ENCODE results near the gene RARA.

RARA gene

DNA sequence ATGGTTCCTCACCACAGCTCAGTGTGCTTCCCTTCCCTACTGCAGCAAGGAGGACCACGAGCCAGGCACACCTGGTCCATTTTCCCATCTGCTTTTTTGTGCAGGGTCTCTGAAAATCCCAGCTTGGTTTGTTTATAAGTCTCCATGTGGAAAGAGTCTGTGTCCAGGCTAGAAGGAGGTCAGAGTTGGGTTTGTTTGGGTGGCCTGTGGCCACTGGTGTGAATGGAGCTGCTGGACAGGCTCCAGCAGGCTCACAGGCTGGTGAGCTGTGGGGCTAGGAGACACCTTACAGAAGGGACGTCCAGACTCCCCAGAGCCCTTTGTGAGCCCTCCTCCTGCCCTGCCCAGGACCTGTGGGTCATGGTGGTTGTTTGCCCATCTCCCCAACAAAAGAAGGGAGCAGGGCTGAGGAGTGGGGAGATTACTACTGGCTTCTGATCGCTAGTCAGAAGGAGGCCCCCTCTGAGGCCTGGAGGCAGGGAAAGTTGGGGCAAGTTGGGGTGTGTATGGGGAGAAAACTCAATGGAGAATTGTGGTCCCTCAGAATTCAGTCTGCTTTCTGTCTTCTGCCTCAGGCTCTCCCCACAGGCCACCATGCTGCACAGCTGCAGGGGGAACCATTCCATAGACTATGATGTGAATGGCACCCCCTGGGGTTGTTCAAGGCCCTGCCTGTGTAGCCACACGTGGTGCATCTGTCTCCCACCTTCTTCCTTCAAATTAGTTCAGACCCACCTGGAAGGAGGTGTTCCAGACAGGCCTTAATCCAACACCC, 4.1 kb downstream of the RARA start:
- no peak for DNase-seq
- in situ Hi-C loops (cut with HindIII; ENCODE audit: low pct_ligation_motif_present, low pct_unique_long_range_greater_than_20kb, low sequenced_read_pairs) = loop anchor here (25.0 kb wide), 1 partner anchor 224 kb away; no protein-coding TSS in a partner anchor

DNA sequence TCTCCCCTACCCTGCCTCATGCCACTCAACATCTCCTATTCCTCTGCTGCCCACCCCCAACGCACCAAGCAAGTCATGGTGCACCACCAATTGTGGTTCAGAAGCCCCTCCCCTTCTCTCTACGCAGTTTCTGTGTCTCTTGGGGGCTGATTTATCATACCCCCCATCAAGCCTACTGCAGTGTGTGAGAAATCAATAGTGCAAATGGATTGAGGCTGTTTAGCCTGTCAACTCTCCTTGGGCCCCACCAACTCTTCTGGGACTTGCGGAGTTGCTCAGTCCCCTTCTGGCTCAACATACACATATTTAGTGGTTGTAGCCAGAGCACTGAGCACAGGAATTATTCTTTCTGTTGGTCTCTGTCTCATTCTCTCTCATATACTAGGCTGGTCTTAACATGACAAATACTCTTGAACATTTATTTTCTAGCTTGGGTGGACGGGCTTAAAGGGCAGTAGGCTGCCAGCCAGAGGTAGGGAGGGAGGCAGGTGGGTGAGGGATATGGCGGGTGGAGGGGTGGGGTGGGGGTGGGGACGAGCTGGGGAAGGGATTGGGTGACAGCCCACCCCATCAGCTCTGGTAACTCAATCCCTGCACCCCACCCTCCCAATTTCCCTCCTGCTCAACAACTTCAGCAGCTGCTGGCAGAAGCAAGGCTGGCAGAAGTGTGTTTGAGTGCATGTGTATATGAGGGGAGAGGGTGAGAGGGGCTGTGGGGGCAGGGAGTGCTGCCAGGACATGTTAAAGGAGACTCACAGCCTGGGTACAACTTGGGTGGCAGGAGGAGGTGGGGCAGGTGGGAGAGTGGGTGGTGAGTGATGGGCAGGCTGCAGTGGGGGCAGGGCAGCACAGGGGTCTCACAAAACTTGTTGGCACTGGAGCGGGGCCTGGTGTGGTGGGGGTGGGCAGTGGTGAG, 4.9 kb downstream of the RARA start:
- DNase-seq = peak; percentile 47
- in situ Hi-C loops (cut with HindIII; ENCODE audit: low pct_ligation_motif_present, low pct_unique_long_range_greater_than_20kb, low sequenced_read_pairs) = loop anchor here (25.0 kb wide), 1 partner anchor 223 kb away; no protein-coding TSS in a partner anchor

- peak; percentile 98 for DNase-seq
- in situ Hi-C loops (cut with HindIII; ENCODE audit: low pct_ligation_motif_present, low pct_unique_long_range_greater_than_20kb, low sequenced_read_pairs) = loop anchor here (25.0 kb wide), 1 partner anchor 223 kb away; no protein-coding TSS in a partner anchor
Observed at GRCh38 chr17:40314584-40314956, 5.6 kb downstream of the RARA start.

- DNase-seq = no peak
- in situ Hi-C loops (cut with HindIII; ENCODE audit: low pct_ligation_motif_present, low pct_unique_long_range_greater_than_20kb, low sequenced_read_pairs) = loop anchor here (25.0 kb wide), 1 partner anchor 222 kb away; no protein-coding TSS in a partner anchor
Observed at GRCh38 chr17:40315206-40315605, 6.2 kb downstream of the RARA start.

GRCh38 chr17:40315678-40316570, 6.9 kb downstream of the RARA start:
- no peak for DNase-seq
- in situ Hi-C loops (cut with HindIII; ENCODE audit: low pct_ligation_motif_present, low pct_unique_long_range_greater_than_20kb, low sequenced_read_pairs) = loop anchor here (25.0 kb wide), 1 partner anchor 221 kb away; no protein-coding TSS in a partner anchor

- in situ Hi-C loops (cut with HindIII; ENCODE audit: low pct_ligation_motif_present, low pct_unique_long_range_greater_than_20kb, low sequenced_read_pairs) = loop anchor here (25.0 kb wide), 1 partner anchor 221 kb away; no protein-coding TSS in a partner anchor
- peak; percentile 79 for DNase-seq
Observed at GRCh38 chr17:40316571-40317344, 7.8 kb downstream of the RARA start.

GRCh38 chr17:40317345-40317873, 8.4 kb downstream of the RARA start:
- peak; percentile 87 for DNase-seq
- in situ Hi-C loops (cut with HindIII; ENCODE audit: low pct_ligation_motif_present, low pct_unique_long_range_greater_than_20kb, low sequenced_read_pairs) = loop anchor here (25.0 kb wide), 1 partner anchor 220 kb away; no protein-coding TSS in a partner anchor

DNA sequence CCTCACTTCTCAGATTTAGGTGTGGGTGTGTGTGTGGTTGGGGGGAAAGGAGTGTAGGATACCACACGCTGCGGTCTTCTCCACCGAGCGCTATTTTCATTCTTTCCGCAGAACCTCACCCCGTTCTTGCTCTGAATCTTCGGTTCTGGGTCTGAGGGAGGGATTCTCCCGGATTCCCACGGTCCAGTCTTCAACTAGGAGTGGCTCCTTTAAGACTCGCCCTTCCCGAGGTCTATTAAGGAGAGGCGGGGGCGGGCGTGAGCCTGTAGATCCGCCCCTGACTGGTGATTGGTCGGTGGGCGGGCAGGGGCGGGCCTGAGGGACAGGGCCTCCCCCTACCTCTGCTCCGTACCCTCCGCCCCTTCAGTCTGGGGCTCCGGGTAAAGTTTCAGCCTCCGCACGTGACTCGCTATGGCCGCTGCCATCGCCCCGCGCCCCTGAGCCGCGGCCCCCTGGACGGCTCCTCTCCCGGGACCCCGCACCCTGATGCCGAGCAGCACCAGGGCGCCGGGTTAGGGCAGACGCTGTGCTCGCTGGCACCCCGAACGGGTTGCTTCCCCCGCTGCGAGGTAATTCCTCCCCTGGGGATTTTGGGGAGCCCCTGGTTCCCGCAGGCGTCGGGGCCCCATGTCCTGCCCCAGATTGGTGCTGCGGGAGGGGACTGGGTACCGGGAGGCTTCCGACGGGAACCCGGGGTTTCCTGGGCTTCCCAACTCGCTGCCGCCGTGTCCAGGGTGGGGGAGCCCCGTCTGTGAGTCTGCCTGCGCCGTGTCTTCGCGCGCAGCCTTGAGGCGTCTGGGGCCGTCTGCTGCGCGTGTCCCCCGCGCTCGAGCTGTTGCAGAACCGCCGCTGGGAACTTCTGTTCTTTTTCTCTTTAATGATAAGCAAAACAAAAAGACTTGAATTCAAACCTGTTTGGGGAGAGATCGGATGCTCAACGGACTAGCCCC, 9.2 kb downstream of the RARA start:
- in situ Hi-C loops (cut with HindIII; ENCODE audit: low pct_ligation_motif_present, low pct_unique_long_range_greater_than_20kb, low sequenced_read_pairs) = loop anchor here (25.0 kb wide), 1 partner anchor 219 kb away; no protein-coding TSS in a partner anchor
- DNase-seq = peak; percentile 97

GRCh38 chr17:40318830-40319391, 9.9 kb downstream of the RARA start:
- no peak for DNase-seq
- in situ Hi-C loops (cut with HindIII; ENCODE audit: low pct_ligation_motif_present, low pct_unique_long_range_greater_than_20kb, low sequenced_read_pairs) = loop anchor here (25.0 kb wide), 1 partner anchor 218 kb away; no protein-coding TSS in a partner anchor

- DNase-seq = no peak
- in situ Hi-C loops (cut with HindIII; ENCODE audit: low pct_ligation_motif_present, low pct_unique_long_range_greater_than_20kb, low sequenced_read_pairs) = loop anchor here (25.0 kb wide), 1 partner anchor 217 kb away; no protein-coding TSS in a partner anchor
Observed at GRCh38 chr17:40319651-40320540, 10.9 kb downstream of the RARA start.

GRCh38 chr17:40320756-40321523, 12.0 kb downstream of the RARA start:
- in situ Hi-C loops (cut with HindIII; ENCODE audit: low pct_ligation_motif_present, low pct_unique_long_range_greater_than_20kb, low sequenced_read_pairs) = loop anchor here (25.0 kb wide), 1 partner anchor 216 kb away; no protein-coding TSS in a partner anchor
- DNase-seq = no peak

DNA sequence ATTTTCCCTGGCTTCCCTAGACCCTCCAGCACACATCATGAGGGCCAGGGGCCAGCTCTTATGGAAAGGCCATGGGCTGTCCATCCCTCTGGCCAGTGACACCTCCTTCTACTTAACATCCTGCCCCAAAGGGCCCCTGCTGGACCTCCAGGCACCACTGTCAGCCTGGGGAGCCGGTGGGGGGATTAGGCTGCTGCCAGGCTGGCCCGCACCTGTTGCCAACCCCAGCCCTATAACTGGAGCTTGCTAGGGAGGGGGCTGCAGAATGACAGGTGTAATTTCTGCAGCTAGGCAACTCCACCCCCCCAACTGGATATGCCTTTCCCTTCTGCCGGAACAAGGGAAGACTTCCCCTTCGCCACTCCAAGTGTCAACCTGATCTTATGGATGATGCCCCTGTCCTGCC, 12.5 kb downstream of the RARA start:
- in situ Hi-C loops (cut with HindIII; ENCODE audit: low pct_ligation_motif_present, low pct_unique_long_range_greater_than_20kb, low sequenced_read_pairs) = loop anchor here (25.0 kb wide), 1 partner anchor 216 kb away; no protein-coding TSS in a partner anchor

GRCh38 chr17:40321961-40322357, 13.0 kb downstream of the RARA start:
- DNase-seq = no peak
- in situ Hi-C loops (cut with HindIII; ENCODE audit: low pct_ligation_motif_present, low pct_unique_long_range_greater_than_20kb, low sequenced_read_pairs) = loop anchor here (25.0 kb wide), 1 partner anchor 215 kb away; no protein-coding TSS in a partner anchor

More for the DNA sequence above, 12.5 kb downstream of the RARA start:
- no peak for DNase-seq
